GM21717 (cell line): ENCODE data around the gene CTRB2.
"Not testable (repeated sequence)": the region's sequence is repeated elsewhere in the genome, so short reads cannot be mapped to it uniquely, and the experiment has no call there.

Source experiments
- ATAC-seq: cut with Tn5 transposase; IDR thresholded peaks from one replicate; pipeline ENCODE4 v1.9.1; 2021; ENCODE audit warnings: mild to moderate bottlenecking, moderate library complexity; ENCODE audit not compliant: unreplicated experiment

Gene CTRB2

DNA sequence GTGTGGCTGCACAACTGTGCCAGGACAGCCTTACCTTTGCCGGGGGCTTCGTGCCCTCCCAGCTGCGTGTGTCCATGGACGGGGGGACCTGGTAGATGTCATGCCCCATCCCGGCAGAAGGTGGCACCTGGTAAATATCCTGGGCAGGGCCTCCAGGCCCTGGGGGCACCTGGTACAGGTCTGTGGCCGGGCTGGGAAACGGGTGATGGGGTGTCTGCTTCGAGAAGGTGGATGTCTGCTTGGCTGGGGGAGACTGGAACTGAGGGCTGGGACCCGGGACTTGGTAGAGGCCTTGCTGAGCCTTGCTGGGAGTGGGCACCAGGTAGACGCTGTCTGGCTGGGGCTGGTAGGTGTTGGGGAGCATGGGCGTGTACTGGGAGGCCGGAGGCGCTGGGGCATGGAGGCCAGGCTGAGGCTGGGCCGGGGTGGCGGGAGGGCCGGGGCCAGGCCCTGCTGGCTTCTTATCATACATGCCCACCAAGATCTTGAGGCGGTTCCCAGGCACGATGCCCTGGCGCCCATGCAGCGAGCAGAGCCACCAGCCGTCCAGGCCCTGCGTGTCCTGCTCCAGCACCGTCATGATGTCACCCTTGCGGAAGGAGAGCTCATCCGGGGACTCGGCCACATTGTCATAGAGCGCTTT is 35.6 kb upstream of the CTRB2 start:
- ATAC-seq: not testable (repeated sequence)

DNA sequence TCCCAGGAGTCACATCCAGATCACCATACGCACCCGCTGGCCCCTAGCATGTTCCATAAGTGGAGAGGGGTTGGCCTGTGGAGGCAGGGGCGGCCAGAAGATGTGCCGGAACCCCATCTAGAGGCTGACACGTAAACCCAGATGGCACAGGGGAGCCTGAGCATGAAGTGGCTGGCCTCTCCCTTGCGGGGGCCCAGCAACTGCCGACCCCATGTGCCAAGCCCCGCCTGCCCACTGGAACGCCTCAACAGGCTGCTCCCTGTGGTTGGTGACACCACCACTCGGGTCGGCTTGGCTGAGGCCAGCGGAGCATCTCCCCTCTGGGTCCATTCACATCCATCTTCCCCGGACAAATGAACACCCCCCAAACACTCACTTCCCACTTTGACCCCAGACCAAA is 35.0 kb upstream of the CTRB2 start:
- ATAC-seq: no peak

DNA sequence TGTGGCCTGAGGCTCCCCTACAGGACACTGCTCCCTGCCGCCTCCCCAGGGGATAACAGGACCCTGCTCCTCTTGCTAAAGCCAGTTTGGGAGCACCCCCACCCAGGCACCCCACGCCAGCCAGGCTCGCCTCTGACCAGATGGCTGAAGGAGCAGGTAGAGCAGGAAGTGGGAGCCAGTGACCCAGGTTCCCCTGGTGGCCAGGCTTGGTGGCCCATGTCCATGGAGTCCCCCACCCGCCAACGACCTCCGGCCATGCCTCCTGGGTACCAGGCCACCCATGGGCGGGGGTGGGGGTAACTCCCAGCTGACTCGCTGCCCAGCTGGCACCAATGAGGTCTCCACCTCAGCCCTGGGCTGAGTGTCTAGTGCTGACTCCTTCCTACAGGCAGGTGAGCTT is 34.5 kb upstream of the CTRB2 start:
- no peak for ATAC-seq

DNA sequence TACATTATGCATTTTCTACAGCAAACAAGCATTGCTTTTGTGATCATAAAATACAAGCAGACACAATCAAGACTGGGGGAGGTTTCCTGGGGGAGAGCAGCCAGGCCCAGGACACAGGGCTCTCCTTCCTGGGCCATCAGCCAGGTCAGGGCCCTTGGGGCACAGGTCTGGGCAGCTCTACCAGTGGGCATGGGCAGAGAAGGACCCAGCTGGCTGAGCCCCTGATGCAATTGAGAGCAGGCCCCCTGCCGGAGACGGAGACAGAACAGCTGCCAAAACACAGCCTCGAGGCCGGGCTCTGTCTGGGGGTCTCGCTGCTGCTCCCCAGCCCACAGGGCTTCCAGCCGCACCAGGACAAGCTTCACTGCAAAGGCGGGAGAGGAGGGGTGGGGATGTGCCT is 33.7 kb upstream of the CTRB2 start:
- ATAC-seq: not testable (repeated sequence)

DNA sequence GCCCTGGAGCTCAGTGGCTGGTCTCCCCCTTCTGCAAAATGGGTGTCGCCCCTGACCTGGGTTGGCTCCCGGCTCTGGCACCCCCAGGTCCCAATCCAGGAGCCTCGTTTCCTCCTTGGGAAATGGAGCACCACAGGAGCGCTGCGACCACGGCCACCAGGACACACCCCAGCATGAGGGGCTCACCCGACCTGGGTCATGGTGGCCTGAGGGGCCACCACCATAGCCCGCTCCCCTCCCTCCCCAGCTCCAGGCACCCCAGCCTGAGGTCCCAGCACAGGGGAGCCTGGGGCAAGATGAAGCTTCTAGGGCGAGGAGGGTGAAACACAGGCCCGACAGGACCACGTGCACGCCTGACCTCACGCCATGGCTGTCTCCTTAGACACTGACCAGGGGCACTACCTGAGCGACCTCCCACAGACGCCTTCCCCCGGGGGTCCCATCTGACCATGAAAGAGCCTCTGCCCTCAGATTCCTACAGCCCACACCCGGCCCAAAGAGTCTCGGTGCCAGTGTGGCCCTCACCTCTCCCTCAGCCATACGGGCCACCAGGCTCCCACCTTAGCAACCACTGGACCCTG is 32.7 kb upstream of the CTRB2 start:
- ATAC-seq: no peak

DNA sequence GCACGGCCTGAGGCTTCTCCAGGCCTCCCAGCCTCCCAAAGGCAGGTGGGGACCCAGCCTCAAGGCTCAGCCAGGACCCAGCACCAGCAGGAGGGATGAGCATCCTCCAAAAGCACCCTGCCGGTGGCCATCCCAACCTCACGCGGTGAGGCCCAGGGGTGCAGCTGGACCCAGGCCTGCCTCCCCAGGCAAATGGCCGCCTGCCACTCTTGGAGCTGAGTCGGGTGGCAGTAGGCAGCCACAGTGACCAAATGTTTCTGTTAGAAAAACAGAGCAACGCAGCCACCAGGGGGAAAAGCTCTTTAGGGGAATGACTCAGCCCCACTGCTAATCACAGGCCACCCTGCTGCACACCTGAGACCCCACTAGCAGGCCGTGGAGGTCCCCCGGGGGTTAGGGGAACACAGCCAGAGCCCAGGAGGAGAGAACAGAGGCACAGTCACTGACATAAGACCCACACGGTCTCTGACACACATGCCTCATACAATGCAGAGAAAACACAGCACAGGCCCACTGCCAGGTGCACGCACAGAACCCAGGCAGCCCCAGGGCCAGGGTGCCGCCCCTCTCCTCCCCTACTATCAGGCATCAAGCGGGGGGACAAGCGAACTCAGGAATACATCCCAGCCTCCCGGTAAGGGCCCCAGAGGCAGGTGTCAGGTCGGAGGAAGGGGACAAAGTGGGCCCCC is 32.0 kb upstream of the CTRB2 start:
- ATAC-seq: no peak

DNA sequence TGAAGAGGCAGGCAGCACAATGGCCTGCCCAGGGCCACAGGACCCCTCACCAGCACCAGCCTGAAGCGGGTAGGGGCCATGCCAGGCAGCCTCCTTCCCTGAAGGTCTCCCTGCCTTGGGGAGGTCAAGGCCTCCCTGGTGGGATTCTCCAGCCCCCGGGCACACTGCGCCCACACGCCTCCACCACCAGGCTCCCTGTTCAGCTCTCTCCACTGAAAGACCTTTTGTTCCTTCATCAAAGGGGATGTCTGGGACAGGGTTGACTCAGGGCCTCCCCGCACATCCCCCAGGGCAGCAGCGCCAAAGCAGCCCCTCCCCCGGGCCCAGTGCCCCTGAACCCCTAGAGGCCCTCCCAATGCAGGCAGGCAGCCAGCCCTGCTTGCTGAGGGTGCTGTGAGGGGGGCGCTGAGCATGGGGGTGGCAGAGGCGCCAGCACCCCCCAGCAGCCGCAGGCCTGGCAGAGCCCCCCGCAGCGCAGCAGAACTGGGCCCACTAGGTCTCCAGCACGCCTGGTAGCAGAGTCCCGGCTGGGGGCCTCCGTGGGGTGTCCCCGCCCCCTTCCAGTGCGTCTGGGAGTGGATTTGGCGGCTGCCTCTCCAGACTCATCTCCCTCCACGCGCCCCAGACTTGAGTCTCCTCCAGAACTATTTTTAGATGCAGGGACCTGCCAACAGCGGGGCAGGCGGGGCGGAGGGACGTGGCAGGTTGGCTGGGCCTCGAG is 31.3 kb upstream of the CTRB2 start:
- ATAC-seq: no peak

DNA sequence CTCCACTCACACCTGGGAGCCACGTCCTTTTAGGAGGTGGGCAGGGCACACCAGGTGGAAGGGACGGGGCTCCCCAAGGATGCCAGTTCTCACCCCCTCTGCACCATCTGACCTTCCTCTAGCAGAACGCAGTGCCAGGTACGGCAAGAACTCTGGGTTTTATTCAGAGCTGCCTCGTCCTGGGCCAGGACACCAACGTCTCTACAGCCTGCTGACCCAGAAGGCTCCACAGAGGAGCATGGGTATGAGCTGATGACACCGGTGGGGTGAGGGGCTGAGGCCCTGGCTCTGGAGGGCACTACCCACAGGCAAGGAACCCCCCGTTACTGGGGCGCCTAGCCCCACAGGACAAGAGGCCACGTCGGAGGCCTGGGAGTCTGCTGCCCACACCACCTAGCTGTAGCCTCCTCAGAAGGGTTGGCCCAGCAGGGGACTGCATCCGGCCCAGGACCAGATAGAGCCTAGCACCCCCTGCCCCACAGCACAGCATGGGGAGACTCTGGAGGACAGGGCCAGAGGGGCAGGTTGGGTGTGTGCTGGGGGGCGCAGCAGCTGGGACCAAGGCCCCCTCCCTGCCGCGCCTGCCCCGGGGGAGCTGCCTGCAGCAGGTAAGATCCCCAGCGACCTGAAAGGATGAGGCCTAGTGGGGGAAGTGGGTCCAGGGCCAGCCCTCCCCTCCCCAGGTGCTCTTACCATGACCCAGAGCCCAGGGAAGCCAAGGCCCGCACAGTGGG is 30.6 kb upstream of the CTRB2 start:
- ATAC-seq: no peak

DNA sequence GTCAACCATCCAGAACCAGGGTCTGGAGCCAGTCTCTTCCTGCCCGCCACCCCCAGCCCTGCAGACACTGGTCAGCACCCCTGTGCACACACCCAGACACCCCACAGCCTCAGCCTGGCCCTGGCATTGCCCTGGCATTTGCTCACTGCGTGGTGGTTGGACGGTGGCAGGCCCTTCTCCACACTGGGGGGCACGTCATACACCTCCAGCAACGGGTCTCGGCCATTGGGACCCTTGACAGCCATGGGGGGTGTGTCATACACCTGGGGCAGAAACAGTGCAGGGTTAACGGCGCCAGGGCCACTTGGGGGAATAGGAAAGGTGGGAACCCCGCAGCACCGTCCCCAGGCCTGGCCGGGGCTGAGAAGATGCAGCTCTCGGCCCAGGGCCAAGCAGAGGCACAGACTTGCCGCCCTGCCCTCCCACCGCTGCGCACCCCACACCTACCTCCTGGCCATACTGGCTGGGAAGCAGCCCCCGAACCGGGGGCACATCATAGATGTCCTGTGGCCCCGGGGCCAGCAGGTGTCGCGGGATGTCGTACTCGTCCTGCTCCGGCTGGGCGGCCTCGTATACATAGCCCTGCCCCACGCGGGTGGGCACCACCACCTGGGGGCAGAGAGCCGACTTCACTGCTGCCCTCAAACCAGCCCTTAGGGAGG is 29.9 kb upstream of the CTRB2 start:
- no peak for ATAC-seq

DNA sequence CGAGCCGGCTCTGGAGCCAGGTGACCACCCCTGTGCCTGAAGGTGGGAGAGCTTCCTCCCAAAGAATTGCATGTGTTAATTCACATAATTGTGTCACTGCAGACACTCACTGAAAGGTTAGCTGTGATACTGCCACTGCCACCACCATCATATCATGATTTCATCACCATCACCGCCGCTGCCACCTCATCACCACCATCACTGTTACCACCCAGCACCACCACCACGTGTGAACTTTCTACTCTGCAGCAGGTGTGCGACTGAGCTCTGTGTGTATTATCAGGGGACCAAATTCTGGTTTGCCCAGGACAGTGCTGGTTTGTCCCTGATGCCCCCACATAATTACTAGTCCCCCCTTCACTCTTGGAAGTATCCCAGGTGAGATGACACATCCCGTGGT is 29.3 kb upstream of the CTRB2 start:
- no peak for ATAC-seq

DNA sequence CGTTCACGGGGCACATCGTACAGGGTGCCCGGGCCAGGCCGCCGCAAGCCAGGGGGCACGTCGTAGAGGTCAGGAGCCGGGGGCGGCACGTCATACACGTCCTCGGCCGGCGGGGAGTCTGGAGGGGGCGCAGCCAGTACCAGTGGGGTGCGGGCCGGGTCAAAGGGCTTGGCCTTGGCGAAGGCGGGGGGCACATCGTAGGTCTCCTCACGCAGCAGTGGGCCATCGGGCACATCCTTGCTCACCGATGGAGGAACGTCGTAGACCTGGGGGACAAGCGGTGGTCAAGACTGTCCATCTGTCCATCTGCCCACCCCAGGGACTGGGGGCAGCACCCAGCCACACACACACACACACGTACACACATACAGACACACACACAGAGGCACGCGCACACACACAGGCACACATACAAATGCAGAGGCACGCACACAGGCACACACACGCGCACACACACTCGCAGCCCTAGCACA is 28.8 kb upstream of the CTRB2 start:
- ATAC-seq: no peak

DNA sequence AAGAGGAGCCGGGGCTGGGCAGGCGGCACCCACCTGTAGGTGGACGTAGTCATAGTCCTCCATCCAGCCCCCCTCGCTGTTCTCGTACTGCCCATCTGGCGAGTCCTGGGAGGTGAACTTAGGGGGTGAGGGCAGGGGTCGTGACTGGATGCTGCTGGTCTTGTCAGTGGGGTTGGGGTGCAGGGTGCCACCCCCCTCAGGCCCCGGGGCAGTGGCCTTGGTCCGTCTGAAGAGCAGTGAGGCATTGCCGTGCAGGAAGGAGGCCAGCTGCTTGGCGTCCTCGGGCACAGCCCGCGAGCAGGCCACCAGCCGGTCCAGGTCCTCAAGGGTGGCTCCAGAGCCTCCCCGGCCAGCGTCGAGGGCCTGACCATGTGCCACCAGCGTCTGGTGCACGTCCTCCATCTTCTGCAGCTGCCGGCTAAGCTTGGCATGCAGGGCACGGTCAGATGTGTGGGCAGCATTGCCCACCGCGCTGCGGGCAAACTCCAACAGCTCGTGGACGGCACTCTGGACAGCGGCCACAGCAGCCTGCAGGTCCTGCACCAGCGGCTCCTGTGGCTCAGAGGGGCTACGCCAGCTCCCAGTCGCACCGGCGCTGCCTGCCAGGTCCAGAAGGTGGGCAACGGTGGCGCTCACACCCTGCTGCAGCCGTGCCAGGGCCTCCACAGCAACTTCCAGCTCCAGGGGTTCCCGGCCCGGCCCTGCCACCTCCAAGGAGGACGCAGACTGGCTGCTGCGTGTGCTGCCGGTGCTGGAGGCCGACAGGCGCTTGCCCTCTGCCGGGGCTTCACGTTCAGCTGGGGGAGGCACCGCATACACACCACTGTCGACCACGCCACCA is 28.1 kb upstream of the CTRB2 start:
- no peak for ATAC-seq

DNA sequence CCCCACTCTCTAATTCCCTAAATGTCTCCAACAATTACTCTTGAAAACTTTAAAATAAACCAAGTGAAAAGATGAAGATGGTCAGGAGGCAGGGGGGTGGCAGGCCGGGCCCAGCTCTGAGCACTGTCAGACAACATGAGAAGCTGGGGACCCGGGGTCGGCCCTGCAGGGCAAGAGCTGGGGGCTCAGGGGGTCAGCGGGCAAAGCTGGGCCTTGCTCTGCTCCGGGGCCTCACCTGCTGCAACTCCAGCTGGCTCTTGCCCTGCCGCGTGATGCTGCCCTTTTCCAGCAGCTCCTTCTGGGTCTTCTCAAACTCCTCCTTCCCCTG is 26.6 kb upstream of the CTRB2 start:
- ATAC-seq: no peak

DNA sequence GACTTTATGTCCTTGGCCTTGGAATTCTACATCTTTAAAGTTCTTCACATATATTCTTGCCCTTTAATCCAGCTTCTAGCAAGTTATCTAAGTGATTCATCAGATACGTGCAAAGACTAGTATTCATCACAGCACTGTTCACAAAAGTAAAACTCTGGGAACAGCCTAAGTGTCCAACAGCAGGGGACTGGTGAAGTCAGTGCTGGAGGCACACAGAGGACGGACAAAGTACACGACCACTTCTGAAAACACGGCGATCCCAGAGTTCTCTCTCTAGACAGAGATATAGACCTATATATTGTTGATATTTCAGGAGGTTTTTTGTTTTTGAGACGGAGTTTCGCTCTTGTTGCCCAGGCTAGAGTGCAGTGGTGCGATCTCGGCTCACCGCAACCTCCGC is 24.6 kb upstream of the CTRB2 start:
- no peak for ATAC-seq

DNA sequence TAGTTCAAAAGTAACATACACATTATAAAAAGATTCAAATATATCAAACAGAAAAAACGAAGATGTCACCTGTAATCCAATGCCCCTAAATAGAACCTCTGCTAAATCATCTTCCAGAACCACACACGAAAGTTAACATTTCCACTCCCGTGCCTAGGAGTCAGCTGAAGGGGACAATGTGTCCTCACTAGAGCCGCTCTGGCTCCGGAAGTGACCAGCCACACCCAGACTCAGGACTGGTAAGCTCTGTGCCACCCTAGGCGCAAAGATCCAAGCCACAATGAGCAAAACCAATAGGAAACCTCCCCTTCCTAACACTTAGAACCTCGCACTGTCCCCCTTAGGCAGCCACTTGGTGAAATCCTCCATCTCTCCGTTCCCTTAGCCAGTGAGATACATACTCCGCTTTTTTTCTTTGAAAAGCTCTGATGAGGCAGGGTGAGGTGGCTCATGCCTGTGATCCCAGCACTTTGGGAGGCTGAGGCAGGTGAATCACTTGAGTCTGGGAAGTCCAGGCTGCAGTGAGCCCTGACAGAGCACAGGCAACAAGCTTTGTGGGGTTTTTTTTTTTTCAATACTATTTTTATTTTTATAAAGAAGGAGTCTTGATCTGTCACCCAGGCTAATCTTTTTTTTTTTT is 23.6 kb upstream of the CTRB2 start:
- ATAC-seq: no peak

DNA sequence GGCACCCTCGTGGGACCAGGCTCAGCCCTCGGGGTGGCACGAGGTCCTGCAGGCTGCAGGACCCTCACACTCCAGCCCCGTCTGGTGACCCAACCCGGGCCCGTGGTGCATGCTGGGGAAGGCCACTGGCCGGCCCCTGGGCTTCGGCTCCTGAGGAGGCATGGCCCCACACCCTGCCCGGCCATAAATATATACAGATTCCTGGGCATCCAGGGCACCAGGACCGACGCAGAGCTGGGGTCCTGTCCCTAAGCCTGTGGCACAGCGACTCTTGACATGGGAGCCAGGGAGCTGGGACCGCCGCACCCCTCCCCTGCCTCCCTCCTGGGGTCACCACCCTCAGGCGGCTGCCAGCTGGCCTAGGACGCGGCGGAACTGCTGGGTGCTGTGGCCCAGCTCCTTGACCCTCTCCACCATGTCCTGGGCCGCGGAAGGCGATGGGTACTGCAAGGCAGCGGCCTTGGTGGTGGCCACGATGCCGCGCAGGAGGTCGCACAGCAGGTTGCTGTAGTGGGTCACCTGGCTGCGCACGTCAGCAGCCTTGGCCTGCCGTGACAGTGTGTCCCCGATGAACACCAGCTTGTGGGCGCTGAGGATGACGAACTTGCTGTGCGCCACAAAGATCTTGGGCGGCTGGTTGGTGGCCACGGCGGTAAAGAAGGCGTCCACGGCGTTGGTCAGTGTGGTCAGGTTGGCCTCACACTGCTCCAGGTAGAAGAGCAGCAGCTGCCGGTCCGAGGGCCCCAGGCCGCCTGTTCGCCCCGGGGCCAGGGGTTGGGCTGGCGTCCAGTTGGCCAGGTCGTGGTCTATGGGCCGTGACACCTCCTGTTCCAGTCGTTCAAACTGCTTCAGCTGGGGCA is 22.4 kb upstream of the CTRB2 start:
- ATAC-seq: no peak

DNA sequence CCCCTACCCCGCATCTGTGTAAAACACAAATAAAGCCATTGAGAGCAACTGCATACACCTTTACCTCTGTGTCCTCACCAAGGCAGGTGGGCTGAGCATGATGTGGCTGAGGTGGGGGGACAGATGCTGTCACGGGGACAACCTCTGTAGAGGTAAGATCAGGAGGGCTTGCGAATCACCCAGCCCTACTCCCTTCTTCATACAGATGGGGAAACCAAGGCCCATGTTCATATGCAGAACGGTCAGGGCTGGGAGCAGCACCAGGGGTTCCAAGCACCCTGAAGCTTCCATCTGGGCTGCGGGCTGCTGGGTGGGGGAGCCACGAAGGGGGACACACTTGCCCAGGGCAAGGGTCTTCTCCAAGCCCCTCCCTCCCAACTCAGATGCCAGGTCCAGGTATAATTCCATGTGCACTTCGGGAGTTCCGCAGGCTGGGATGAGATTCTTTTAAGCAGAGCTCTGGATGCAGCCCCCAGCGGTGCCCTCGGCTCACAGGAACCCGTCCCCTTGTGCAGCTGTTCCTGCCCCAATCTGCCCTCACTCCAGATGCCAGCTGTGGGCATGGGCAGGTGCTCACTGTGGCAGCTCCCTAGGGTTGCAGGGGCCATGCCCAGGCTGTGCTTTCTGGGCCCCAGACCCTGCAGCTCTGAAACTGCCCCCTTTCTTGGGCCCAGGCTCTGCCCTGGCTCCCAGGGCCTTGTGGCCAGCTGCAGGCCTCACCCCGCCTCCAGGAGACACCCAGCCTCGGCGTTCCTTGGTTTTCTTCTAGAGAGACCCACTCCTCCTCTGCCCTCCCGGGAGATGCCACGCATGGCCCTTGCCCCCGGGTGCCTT is 21.4 kb upstream of the CTRB2 start:
- ATAC-seq: no peak
